Osteocyte (in vitro differentiated cells): Measurements from ENCODE around the gene TTLL11. TPM values are rescaled to one million over a fixed set of nuclear protein-coding genes. Genes with fewer than 3 reads are reported as not detected.

Experiments used
- DNase-seq: peaks from one replicate; pipeline ENCODE4 v3.0.0; 2021; ENCODE audit warnings: mixed read lengths; ENCODE audit not compliant: unreplicated experiment; ENCODE audit errors: extremely low spot score
- H3K27ac Mint-ChIP-seq: one replicate; pipeline ENCODE4 v1.8.0; 2021; ENCODE audit warnings: mild to moderate bottlenecking, mixed read lengths; ENCODE audit not compliant: unreplicated experiment
- H3K27me3 Mint-ChIP-seq: one replicate; pipeline ENCODE4 v1.8.0; 2021; ENCODE audit warnings: mixed read lengths; ENCODE audit not compliant: unreplicated experiment
- H3K36me3 Mint-ChIP-seq: one replicate; pipeline ENCODE4 v1.8.0; 2021; ENCODE audit warnings: mixed read lengths; ENCODE audit not compliant: unreplicated experiment
- H3K4me1 Mint-ChIP-seq: one replicate; pipeline ENCODE4 v1.8.0; 2021; ENCODE audit warnings: mixed read lengths; ENCODE audit not compliant: unreplicated experiment
- H3K4me3 Mint-ChIP-seq: one replicate; pipeline ENCODE4 v1.8.0; 2021; ENCODE audit warnings: mild to moderate bottlenecking, moderate library complexity, mixed read lengths; ENCODE audit not compliant: unreplicated experiment
- H3K9me3 Mint-ChIP-seq: one replicate; pipeline ENCODE4 v1.8.0; 2021; ENCODE audit warnings: mixed read lengths; ENCODE audit not compliant: unreplicated experiment
- CTCF ChIP-seq: fragments of 200-600 bp; sonication (generic); IDR thresholded peaks from 2 replicates; pipeline ENCODE4 v1.5.0; 2021; ENCODE audit warnings: antibody characterized with exemption, mild to moderate bottlenecking, moderate library complexity
- total RNA-seq: library from RNA; stranded (reverse); gene quantifications from 2 replicates; pipeline ENCODE4 v1.2.1, GENCODE V29; 2021

Gene TTLL11
- total RNA-seq, 1 donor from 2014 or later, result 6.0 TPM

GRCh38 chr9:122111413-122112085 is 18.4 kb upstream of the TTLL11 start:
- Mint-ChIP-seq H3K4me3 (no peak overlapping the region), H3K27me3 (peaks cover 35% of the 10 kb centered on the region), H3K27ac (no peak overlapping the region), H3K36me3 (no peaks in the 10 kb centered on the region), H3K9me3 (no peaks in the 10 kb centered on the region), H3K4me1 (peaks cover 11% of the 10 kb centered on the region)
- no peak for TF ChIP-seq CTCF
- no peak for DNase-seq

- Mint-ChIP-seq H3K4me1 (peaks cover 16% of the 10 kb centered on the region), H3K27me3 (peaks cover 24% of the 10 kb centered on the region), H3K36me3 (no peaks in the 10 kb centered on the region), H3K27ac (no peak overlapping the region), H3K9me3 (no peaks in the 10 kb centered on the region), H3K4me3 (no peak overlapping the region)
- DNase-seq, result no peak
- TF ChIP-seq CTCF, result no peak
These were observed 17.2 kb upstream of the TTLL11 start for GRCh38 chr9:122110100-122110833.

- no peaks in the 10 kb centered on the region for H3K36me3 Mint-ChIP-seq
- DNase-seq, result no peak
- peaks cover 14% of the 10 kb centered on the region for H3K27me3 Mint-ChIP-seq
- no peak overlapping the region for H3K4me3 Mint-ChIP-seq
- peaks cover 2% of the 10 kb centered on the region for H3K9me3 Mint-ChIP-seq
- H3K4me1 Mint-ChIP-seq, result peaks cover 16% of the 10 kb centered on the region
- no peak overlapping the region for H3K27ac Mint-ChIP-seq
- TF ChIP-seq CTCF, result no peak
These were observed 16.1 kb upstream of the TTLL11 start for GRCh38 chr9:122109035-122109813.

- Mint-ChIP-seq H3K4me1 (peaks cover 16% of the 10 kb centered on the region), H3K9me3 (peaks cover 7% of the 10 kb centered on the region), H3K36me3 (no peaks in the 10 kb centered on the region), H3K27ac (no peak overlapping the region), H3K4me3 (no peak overlapping the region), H3K27me3 (peaks cover 3% of the 10 kb centered on the region)
- TF ChIP-seq CTCF, result no peak
- no peak for DNase-seq
These were observed 14.2 kb upstream of the TTLL11 start for GRCh38 chr9:122107291-122107805.
